WTC11 (cell line): Measurements from ENCODE around the gene DROSHA.

Experiments
- CTCF ChIP-seq: fragments of 200-600 bp; IDR thresholded peaks from 2 replicates; pipeline ENCODE4 v1.8.0; 2022; ENCODE audit warnings: antibody characterized with exemption
- ELF4 ChIP-seq: sonication (generic); formaldehyde crosslinking; IDR thresholded peaks from 2 replicates; pipeline ENCODE4 v1.8.1; 2022; ENCODE audit warnings: low read depth, mild to moderate bottlenecking, moderate library complexity, missing genetic modification reagents
- NFYB ChIP-seq: sonication (generic); formaldehyde crosslinking; conservative IDR thresholded peaks from 2 replicates; pipeline ENCODE4 v1.8.0; 2022; ENCODE audit warnings: low read depth, missing genetic modification reagents
- OVOL2 ChIP-seq: fragments of 250-450 bp; sonication (Bioruptor Pico); IDR thresholded peaks from 2 replicates; pipeline ENCODE4 v1.9.0; 2021; ENCODE audit warnings: mild to moderate bottlenecking, borderline replicate concordance
- SP1 ChIP-seq: sonication (generic); formaldehyde crosslinking; conservative IDR thresholded peaks from 2 replicates; pipeline ENCODE4 v1.8.1; 2022; ENCODE audit warnings: missing genetic modification reagents
- TF ChIP-seq, protein P1 (sequence below): sonication (generic); formaldehyde crosslinking; IDR thresholded peaks from 2 replicates; pipeline ENCODE4 v1.8.1; 2022; ENCODE audit warnings: missing genetic modification reagents, borderline replicate concordance
- TF ChIP-seq, protein P2 (sequence below): sonication (generic); formaldehyde crosslinking; IDR thresholded peaks from 2 replicates; pipeline ENCODE4 v1.8.1; 2022; ENCODE audit warnings: low read depth, mild to moderate bottlenecking, moderate library complexity, missing genetic modification reagents, borderline replicate concordance
- TF ChIP-seq, protein P3 (sequence below): sonication (generic); formaldehyde crosslinking; IDR thresholded peaks from 2 replicates; pipeline ENCODE4 v1.8.0; 2022; ENCODE audit warnings: mild to moderate bottlenecking, missing genetic modification reagents

DNA sequence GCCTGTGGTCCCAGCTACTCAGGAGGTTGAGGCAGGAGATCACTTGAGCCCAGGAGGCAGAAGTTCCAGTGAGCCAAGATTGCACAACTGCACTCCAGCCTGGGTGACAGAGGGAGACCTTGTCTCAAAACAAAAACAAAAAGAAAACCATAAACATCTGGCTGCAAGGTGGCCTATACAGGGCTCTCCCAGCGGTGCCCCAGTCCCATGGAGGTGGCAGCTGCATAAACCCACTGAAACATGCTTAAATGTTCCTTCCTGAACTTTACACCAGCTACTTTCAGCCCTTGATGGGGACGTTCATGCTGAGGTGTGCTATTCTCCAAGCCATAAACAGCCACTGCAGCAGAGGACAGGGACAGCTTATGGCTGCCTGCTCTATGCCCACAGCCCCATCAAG lies 35.6 kb downstream of the DROSHA start:
- no peak for TF ChIP-seq SP1 (CRISPR knock-in tag)
- TF ChIP-seq, protein P1, sequence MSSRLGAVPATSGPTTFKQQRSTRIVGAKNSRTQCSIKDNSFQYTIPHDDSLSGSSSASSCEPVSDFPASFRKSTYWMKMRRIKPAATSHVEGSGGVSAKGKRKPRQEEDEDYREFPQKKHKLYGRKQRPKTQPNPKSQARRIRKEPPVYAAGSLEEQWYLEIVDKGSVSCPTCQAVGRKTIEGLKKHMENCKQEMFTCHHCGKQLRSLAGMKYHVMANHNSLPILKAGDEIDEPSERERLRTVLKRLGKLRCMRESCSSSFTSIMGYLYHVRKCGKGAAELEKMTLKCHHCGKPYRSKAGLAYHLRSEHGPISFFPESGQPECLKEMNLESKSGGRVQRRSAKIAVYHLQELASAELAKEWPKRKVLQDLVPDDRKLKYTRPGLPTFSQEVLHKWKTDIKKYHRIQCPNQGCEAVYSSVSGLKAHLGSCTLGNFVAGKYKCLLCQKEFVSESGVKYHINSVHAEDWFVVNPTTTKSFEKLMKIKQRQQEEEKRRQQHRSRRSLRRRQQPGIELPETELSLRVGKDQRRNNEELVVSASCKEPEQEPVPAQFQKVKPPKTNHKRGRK (CRISPR knock-in tag), result no peak
- no peak for TF ChIP-seq OVOL2 (CRISPR knock-in tag)
- TF ChIP-seq, protein P2, sequence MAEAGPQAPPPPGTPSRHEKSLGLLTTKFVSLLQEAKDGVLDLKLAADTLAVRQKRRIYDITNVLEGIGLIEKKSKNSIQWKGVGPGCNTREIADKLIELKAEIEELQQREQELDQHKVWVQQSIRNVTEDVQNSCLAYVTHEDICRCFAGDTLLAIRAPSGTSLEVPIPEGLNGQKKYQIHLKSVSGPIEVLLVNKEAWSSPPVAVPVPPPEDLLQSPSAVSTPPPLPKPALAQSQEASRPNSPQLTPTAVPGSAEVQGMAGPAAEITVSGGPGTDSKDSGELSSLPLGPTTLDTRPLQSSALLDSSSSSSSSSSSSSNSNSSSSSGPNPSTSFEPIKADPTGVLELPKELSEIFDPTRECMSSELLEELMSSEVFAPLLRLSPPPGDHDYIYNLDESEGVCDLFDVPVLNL (CRISPR knock-in tag), result no peak
- TF ChIP-seq CTCF, result no peak
- TF ChIP-seq NFYB (CRISPR knock-in tag), result no peak
- TF ChIP-seq, protein P3, sequence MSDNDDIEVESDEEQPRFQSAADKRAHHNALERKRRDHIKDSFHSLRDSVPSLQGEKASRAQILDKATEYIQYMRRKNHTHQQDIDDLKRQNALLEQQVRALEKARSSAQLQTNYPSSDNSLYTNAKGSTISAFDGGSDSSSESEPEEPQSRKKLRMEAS (CRISPR knock-in tag), result no peak
- TF ChIP-seq ELF4 (CRISPR knock-in tag), result no peak
